HL-60 (cell line): ENCODE data around the gene MTCL1.

Source experiments
- DNase-seq, 2 experiments: peaks; one replicate each; pipeline ENCODE4 v3.0.0-alpha.2; 2010 to 2020; ENCODE audit warnings: low read depth in 1 of 2, low spot score in 1 of 2
- H3K27ac ChIP-seq: fragments of 250-450 bp; sonication (Bioruptor Pico); replicated peaks from 2 replicates; pipeline ENCODE4 v1.5.1; 2020; ENCODE audit warnings: mild to moderate bottlenecking, moderate library complexity
- H3K27me3 ChIP-seq: fragments of 250-450 bp; sonication (Bioruptor Pico); 2 replicates; pipeline ENCODE4 v1.5.1; 2021; ENCODE audit warnings: mild to moderate bottlenecking, moderate library complexity; ENCODE audit not compliant: insufficient read depth, poor library complexity, severe bottlenecking
- H3K4me3 ChIP-seq: replicated peaks from 2 replicates; pipeline ENCODE4 v1.5.1; 2011; ENCODE audit warnings: mild to moderate bottlenecking, control low read depth, low read length; ENCODE audit not compliant: insufficient read depth
- GABPA ChIP-seq: IDR thresholded peaks from 2 replicates; pipeline ENCODE4 v1.6.1; 2012; ENCODE audit warnings: low read depth
- POLR2AphosphoS5 ChIP-seq: IDR thresholded peaks from 2 replicates; pipeline ENCODE4 v1.6.1; 2012; ENCODE audit warnings: low read depth
- SPI1 ChIP-seq: IDR thresholded peaks from 2 replicates; pipeline ENCODE4 v1.6.1; 2012; ENCODE audit warnings: low read depth, mild to moderate bottlenecking, borderline replicate concordance
- TF ChIP-seq, protein P1 (sequence below): IDR thresholded peaks from 2 replicates; pipeline ENCODE4 v1.6.1; 2012; ENCODE audit warnings: low read depth; ENCODE audit not compliant: insufficient replicate concordance
- TF ChIP-seq, protein P2 (sequence below): IDR thresholded peaks from one replicate; pipeline ENCODE4 v1.5.1; 2011; ENCODE audit warnings: low read length, control low read depth, inconsistent platforms; ENCODE audit not compliant: insufficient read depth

Gene MTCL1

DNA sequence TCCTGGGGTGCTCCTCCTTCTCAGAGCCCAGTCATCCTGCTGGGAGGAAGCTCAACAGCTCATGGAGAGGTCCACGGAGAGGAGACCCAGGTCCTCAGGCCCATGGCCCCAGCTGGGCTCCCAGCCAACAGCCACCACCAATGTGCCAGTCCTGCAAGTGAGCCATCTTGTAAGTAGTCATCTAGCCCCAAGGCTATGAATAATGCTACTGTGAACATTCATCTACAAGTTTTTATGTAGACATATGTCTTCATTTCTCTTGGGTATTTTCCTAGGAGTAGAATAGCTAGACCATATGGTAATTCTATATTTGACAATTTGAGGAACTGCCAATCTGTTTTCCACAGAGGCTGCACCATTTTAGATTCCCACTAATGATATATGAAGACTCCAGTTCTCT is 166.1 kb downstream of the MTCL1 start:
- no peak overlapping the region for H3K27ac ChIP-seq
- TF ChIP-seq GABPA (no peak), SPI1 (no peak), POLR2AphosphoS5 (no peak)
- TF ChIP-seq, protein P1, sequence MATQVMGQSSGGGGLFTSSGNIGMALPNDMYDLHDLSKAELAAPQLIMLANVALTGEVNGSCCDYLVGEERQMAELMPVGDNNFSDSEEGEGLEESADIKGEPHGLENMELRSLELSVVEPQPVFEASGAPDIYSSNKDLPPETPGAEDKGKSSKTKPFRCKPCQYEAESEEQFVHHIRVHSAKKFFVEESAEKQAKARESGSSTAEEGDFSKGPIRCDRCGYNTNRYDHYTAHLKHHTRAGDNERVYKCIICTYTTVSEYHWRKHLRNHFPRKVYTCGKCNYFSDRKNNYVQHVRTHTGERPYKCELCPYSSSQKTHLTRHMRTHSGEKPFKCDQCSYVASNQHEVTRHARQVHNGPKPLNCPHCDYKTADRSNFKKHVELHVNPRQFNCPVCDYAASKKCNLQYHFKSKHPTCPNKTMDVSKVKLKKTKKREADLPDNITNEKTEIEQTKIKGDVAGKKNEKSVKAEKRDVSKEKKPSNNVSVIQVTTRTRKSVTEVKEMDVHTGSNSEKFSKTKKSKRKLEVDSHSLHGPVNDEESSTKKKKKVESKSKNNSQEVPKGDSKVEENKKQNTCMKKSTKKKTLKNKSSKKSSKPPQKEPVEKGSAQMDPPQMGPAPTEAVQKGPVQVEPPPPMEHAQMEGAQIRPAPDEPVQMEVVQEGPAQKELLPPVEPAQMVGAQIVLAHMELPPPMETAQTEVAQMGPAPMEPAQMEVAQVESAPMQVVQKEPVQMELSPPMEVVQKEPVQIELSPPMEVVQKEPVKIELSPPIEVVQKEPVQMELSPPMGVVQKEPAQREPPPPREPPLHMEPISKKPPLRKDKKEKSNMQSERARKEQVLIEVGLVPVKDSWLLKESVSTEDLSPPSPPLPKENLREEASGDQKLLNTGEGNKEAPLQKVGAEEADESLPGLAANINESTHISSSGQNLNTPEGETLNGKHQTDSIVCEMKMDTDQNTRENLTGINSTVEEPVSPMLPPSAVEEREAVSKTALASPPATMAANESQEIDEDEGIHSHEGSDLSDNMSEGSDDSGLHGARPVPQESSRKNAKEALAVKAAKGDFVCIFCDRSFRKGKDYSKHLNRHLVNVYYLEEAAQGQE: no peak
- TF ChIP-seq, protein P2, sequence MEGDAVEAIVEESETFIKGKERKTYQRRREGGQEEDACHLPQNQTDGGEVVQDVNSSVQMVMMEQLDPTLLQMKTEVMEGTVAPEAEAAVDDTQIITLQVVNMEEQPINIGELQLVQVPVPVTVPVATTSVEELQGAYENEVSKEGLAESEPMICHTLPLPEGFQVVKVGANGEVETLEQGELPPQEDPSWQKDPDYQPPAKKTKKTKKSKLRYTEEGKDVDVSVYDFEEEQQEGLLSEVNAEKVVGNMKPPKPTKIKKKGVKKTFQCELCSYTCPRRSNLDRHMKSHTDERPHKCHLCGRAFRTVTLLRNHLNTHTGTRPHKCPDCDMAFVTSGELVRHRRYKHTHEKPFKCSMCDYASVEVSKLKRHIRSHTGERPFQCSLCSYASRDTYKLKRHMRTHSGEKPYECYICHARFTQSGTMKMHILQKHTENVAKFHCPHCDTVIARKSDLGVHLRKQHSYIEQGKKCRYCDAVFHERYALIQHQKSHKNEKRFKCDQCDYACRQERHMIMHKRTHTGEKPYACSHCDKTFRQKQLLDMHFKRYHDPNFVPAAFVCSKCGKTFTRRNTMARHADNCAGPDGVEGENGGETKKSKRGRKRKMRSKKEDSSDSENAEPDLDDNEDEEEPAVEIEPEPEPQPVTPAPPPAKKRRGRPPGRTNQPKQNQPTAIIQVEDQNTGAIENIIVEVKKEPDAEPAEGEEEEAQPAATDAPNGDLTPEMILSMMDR: no peak
- peaks cover 4% of the 10 kb centered on the region for H3K27me3 ChIP-seq
- no peak overlapping the region for H3K4me3 ChIP-seq
- no peak for DNase-seq

DNA sequence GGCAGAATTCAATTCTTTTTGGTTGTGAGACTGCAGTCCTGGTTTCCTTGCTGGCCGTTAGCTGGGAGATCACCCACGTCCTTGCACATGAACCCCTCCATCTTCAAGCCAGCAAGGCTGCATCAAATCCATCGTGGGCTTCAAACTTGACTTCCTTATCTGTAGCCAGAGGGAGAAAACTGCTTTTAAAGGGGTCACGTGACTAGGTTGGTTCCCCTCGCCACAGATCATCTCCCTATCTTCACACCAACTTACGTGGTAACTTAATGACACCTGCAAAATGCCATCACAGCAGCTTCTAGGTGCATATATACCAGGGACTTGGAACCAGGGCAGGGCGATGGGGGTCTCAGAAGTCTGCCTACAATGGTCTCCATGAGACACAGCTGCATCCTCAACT is 169.5 kb downstream of the MTCL1 start:
- no peak for DNase-seq
- peaks cover 15% of the 10 kb centered on the region for H3K27me3 ChIP-seq
- TF ChIP-seq, protein P1: no peak
- TF ChIP-seq POLR2AphosphoS5 (no peak), SPI1 (no peak), GABPA (no peak)
- TF ChIP-seq, protein P2: no peak

DNA sequence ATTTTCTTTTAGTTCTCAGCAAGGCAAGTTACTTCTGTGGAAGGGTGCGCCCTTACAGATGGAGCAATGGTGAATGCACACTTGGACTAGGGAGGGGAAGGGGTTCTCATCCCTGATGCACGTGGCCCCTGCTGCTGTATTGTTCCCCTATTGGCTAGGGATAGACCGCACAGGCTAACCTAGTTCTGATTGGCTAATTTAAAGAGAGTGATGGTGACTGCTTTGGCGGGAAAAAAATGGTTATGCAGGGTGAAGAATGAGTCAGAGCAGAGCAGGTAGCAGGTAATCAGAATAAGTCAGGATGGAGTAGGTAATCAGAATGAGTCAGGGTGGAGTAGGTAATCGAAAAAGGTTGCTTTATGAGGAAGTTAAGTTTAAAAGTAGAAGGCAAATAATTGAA is 171.5 kb downstream of the MTCL1 start:
- DNase-seq: no peak
- Histone ChIP-seq H3K4me3 (no peak overlapping the region), H3K27me3 (peaks cover 17% of the 10 kb centered on the region), H3K27ac (no peak overlapping the region)
- TF ChIP-seq, protein P1: no peak
- TF ChIP-seq SPI1 (no peak), GABPA (no peak), POLR2AphosphoS5 (no peak)
- TF ChIP-seq, protein P2: no peak

More for the DNA sequence above, 169.5 kb downstream of the MTCL1 start:
- Histone ChIP-seq H3K27ac (no peak overlapping the region), H3K4me3 (no peak overlapping the region)
